Fibroblast of skin of left biceps (primary cell): ENCODE data around the gene PRICKLE4.
"Not testable (repeated sequence)": the region's sequence is repeated elsewhere in the genome, so short reads cannot be mapped to it uniquely, and the experiment has no call there.

Source experiments
- DNase-seq, 2 experiments: peaks; one replicate each; pipeline ENCODE4 v3.0.0-alpha.2; 2013; ENCODE audit warnings: low read depth in 2 of 2

Gene PRICKLE4

GRCh38 chr6:41798901-41799558 lies 18.4 kb downstream of the PRICKLE4 start:
- DNase-seq = no peak

DNA sequence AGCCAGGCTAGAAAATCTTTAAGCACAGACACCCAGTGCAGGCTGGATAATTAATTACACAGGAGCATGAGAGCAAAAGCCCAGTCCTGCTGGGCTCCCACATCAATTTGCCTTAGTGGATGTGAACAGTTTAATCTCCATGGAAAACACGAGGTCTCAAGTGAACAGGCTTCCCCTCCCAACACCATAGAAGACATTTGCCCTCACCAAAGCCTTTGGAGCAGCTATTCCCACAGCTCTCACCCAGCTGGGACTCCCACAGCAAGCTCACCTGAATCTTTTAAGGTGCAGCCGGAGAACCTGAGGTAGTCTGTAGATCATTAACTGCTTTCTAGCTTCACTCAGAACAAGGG lies 19.0 kb downstream of the PRICKLE4 start:
- DNase-seq = no peak

DNA sequence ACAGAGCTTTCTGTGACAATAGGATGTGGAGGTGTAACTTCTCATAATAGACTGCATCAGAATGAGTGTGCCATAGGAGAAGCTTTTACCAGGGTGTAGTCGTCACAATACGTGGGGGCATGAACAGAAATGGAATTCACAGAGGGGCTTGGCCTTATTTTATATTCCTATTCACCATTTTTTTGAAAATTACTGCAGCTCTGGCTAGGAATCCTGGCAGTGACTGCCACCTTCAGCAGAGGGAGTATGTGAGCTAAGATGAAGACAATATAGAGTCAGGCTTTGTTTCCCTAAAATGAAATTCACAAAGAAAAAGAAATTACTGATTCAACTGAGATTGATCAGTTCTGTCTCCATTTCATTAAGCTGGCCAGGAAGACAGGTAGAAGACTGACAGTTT lies 20.8 kb downstream of the PRICKLE4 start:
- DNase-seq = no peak

DNA sequence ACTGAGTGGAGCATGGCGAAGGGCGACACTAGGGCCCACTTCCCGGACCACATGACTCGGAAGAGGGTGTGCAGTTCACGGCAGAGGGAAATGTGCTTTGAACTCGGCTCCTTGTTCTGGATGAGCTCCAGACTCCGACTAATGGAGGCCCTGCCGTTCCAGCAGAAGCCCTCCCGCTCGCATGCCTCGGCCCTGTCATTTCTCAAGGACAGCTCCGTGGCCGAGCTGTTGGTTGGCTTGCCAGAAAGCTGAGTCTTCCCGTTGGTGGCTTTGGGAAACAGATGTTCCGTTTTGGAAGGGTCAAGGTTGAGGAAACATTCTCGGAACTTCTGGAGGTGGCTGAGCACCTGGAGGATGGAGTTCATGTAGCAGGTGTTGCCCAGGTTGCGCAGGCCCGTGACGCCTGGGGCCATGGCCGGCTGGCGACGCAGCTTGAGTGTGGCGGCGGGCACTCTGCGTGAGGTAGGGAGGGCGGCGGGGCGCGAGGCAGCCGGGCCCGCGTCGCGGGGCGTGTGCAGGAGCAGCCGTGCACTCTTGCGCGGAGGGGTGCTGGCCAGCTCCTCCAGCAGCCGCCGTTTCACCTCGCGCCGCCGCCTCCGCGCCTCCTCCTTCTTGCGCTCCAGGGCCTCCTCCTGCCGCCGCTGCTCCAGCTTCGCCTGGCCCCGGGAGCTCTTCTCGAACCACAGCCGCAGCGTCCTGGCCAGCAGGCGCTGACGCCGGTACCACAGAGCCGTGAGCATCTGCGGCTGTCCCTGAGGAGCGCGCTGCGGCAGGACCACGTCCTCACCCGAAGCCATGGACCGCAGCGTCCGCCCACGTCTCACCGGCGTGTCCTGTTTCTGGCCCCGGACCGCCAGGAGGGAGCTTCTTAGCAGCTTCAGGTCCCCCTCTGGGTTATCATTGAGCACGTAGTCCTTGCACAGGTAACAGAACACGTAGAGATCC lies 25.5 kb downstream of the PRICKLE4 start:
- no peak for DNase-seq

- DNase-seq = no peak
Measured at GRCh38 chr6:41811095-41811494, 30.5 kb downstream of the PRICKLE4 start.

DNA sequence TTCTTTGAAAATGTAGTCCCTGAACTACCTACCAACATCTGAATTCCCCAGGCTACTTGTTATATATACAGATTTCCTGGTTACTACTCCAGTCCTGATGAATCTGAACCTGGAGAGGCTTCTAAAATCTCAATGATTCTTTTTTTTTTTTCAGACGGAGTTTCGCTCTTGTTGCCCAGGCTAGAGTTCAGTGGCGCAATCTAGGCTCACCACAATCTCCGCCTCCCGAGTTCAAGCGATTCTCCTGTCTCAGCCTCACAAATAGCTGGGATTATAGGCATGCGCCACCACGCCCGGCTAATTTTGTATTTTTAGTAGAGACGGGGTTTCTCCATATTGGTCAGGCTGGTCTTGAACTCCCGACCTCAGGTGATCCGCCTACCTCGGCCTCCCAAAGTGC lies 31.4 kb downstream of the PRICKLE4 start:
- DNase-seq = not testable (repeated sequence)

GRCh38 chr6:41813469-41813868 lies 32.9 kb downstream of the PRICKLE4 start:
- no peak for DNase-seq

- no peak for DNase-seq
Measured at GRCh38 chr6:41813956-41814355, 33.4 kb downstream of the PRICKLE4 start.

GRCh38 chr6:41814629-41815028 lies 34.0 kb downstream of the PRICKLE4 start:
- no peak for DNase-seq

DNA sequence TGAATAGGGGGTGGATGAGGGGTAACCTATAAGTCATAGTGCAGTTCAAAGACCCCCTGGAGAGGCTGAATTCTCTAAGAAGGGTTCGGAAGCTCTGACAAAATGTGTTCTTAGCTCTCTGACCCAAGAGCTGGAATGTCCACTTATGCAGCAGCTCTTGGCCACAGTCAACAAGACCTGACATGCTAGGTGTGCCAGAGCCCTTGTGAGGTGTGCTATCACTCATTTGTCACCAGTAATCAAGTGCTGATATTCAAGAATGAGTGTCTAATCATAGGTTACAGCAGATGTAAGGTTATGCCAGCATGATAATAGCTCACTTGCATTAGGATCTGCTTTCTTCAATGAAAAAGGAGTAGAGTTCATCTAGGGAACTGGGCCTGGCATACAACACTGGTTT lies 35.0 kb downstream of the PRICKLE4 start:
- DNase-seq = no peak

GRCh38 chr6:41818271-41819054 lies 37.9 kb downstream of the PRICKLE4 start:
- no peak for DNase-seq

DNA sequence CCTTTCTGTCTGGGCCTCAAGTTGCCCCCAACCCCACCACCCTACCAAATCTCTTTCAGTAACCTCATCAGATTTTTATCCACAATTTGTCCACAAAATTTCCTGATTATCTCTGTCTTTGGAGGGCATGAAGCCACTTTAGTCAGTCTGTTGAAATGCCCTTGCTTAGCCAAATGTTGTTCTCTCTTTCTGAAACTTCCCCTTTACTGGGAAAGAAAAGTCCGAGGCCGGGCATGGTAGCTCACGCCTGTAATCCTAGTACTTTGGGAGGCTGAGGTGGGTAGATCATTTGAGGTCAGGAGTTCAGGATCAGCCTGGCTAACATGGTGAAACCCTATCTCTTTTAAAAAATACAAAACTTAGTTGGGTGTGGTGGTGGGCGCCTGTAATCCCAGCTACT lies 40.7 kb downstream of the PRICKLE4 start:
- DNase-seq = no peak

DNA sequence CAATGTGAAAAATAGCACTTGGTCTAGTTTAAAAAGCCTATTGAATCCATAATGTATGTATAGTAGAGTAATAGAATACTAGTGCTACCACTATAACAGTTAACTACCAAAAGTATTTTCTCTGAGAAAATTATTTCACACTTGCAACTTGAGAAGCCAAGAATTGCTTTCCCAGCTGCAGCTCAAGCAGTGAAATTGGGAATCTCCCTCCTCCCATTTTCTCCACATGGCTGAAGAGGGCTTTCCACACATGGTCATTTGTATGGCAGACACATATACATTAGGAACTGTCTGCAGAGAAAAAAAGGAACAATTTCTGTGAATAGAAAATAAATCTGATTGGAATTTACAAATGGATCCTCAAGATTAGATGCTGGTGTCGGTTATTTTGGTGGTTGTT lies 41.4 kb downstream of the PRICKLE4 start:
- no peak for DNase-seq

GRCh38 chr6:41823178-41823577 lies 42.6 kb downstream of the PRICKLE4 start:
- DNase-seq = no peak

- DNase-seq = no peak
Measured at GRCh38 chr6:41824571-41825569, 44.3 kb downstream of the PRICKLE4 start.

GRCh38 chr6:41826343-41827022 lies 45.9 kb downstream of the PRICKLE4 start:
- no peak for DNase-seq

GRCh38 chr6:41832263-41832662 lies 51.7 kb downstream of the PRICKLE4 start:
- DNase-seq = no peak

DNA sequence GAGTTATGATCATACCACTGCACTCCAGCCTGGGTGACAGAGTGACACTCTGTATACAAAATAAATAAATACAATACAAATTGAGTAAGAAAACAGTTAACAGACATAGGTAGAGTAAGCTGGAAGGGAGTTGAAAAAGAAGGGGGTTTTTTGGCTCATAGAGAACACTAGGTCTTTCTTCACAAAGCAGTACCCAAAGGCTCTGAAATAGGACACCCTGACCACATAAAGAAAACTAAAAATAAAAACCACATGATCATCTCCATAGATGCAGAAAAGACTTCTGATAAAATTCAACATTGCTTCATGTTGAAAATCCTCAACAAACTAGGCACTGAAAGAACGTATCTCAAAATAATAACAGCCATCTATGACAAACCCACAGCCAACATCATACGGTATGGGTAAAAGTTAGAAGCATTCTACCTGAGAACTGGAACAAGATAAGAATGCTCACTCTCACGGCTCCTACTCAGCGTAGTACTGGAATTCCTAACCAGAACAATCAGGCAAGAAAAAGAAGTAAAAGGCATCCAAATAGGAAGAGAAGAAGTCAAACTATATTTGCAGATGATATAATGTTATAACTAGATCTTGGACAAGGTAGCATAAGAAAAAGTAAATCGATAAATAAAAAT lies 55.6 kb downstream of the PRICKLE4 start:
- DNase-seq = no peak

- no peak for DNase-seq
Measured at GRCh38 chr6:41836660-41837052, 56.1 kb downstream of the PRICKLE4 start.
